ENCODE results near the gene MIA3. TPM values are rescaled to one million over a fixed set of nuclear protein-coding genes. Genes with fewer than 3 reads are reported as not detected.
"Not testable (repeated sequence)": the region's sequence is repeated elsewhere in the genome, so short reads cannot be mapped to it uniquely, and the experiment has no call there.

MIA3 gene
- total RNA-seq, 1 donor from 2014 or later = 71.9 TPM

GRCh38 chr1:222669107-222669506, 51.2 kb downstream of the MIA3 start:
- DNase-seq (ENCODE audit: low spot score) = not testable (repeated sequence)

DNA sequence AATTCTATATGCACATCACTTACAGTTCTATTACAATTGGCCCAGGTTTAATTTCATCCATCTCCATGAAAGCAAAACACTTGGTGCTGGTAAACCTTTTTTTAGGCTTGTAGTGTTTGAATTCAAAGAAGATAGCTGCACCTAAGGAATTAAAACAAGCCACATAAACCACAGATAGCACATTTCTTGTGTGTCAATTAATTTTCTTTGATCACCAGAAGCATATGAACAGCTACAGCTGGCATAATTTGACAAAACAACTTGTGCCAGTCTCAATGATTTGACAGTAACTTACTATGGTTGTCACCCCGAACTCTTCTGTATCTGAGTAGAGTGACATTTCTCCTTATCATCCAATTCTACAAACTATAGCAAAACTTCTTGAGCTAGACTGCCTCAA, 52.2 kb downstream of the MIA3 start:
- no peak for DNase-seq (ENCODE audit: low spot score)

GRCh38 chr1:222680080-222680479, 62.2 kb downstream of the MIA3 start:
- no peak for DNase-seq (ENCODE audit: low spot score)

DNA sequence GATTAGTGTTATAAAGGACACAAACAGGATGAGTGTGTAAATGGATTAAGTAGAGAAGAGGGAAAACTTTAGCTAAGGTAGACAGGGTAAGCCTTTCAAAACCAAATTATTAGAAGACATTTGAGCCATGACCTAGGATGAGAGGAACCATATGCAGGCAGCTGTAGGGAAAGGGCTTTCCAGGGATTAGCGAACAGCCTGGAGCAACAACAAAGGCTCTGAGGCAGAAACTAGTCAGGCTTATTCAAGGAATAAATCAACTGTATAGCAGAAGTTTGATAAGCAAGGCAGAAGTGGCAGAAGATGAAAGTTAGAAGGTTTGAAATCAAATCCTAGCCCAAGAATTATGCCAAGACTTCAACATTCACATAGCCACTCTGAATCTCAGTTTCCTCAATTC, 73.1 kb downstream of the MIA3 start:
- DNase-seq (ENCODE audit: low spot score) = no peak

DNA sequence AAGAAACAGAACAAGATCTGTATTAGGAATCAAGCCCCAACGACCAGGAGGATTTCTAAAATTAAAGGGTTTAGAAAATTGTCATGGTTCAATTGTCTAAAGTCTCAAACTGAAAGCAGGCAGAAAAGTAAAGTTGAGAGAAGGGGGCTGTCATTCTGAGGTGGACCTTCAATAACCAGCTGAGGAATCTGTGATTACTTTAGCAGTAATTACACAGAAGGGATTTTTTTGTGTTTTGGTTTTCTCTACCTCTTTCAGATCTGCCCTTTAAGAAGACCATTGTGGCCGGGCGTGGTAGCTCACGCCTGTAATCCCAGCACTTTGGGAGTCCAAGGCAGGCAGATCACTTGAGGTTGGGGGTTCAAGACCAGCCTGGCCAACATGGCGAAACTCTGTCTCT, 77.0 kb downstream of the MIA3 start:
- no peak for DNase-seq (ENCODE audit: low spot score)

GRCh38 chr1:222696741-222697140, 78.8 kb downstream of the MIA3 start:
- no peak for DNase-seq (ENCODE audit: low spot score)

- no peak for DNase-seq (ENCODE audit: low spot score)
Measured at GRCh38 chr1:222697203-222697602, 79.3 kb downstream of the MIA3 start.

- DNase-seq (ENCODE audit: low spot score) = no peak
Measured at GRCh38 chr1:222697826-222698225, 79.9 kb downstream of the MIA3 start.

DNA sequence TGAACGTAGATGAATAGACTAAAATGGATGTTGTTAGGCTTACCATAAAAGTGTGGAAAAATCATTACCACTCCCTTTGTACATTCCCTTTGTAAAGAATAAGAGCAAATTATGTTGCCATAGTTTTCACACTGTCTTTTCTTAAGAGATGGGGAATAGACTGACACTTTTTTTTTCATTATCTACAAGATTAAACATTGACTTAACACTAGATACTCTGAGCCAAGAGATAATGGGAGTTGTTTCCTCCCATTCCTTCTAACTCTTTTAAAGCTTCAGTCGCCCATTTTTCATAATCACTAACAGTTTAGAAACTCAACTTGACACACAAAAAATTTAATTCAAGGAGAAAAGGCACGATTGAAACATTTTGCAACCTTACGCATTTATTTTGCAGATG, 84.3 kb downstream of the MIA3 start:
- DNase-seq (ENCODE audit: low spot score) = no peak

DNA sequence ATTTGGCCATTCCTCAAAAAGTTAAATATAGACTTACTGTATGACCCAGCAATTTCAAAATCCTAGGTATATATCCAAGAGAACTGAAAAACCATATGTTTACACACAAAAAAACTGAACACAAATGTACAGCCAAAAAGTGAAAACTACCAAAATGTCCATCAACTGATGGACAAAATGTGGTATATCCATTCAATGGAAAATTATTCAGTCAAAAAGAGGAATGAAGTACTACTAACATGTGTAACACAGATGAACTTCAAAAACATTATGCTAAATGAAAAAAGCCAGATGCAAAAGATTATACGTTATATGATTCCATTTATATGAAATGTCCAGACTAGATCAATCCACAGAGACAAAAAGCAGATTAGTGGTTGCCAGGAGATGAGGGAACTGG, 86.4 kb downstream of the MIA3 start:
- DNase-seq (ENCODE audit: low spot score) = no peak

DNA sequence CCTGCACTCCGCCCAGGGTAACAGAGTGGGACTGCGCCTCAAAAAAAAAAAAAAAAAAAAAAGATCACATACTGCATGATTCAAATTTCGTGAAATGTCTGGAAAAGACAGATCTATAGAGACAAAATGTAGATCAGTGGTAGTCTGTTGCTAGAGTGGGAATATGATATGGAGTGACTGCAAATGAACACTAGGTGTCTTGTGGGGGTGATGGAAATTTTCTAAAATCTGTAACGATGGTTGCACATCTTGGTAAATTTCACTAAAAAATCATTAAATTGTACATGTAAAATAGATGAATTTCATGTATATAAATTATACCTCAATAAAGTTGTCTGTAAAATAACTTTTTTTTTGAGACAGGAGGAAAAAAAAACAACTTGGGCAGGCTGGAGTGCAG, 88.9 kb downstream of the MIA3 start:
- no peak for DNase-seq (ENCODE audit: low spot score)

DNA sequence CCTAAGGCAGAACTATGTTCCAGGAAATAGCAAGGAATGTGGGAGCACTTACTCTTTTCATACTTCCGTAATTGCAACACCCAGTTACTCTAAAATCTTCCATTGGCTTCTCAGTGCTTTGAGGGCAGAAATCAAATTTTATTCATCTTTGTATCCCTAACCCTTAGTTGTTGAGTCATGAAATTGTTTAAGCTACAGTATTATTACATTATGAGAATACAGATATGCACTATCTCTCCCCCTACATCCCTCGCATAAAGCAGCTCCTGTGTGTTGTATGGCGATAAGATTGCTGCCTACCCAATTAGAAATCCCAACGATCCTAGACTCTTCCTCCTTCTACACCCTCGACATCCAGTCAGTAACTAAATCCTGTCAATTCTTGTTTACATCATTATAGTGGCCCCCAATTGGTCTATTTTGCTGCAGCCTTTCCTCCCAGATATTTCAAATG, 91.8 kb downstream of the MIA3 start:
- no peak for DNase-seq (ENCODE audit: low spot score)

- peak; percentile 61 for DNase-seq (ENCODE audit: low spot score)
Measured at GRCh38 chr1:222711319-222712252, 93.7 kb downstream of the MIA3 start.

- DNase-seq (ENCODE audit: low spot score) = peak; percentile 96
Measured at GRCh38 chr1:222712253-222713090, 94.6 kb downstream of the MIA3 start, which contains the start of the genes AIDA and BROX. Gene AIDA (minus strand): TSS chr1:222712491. CDS start chr1:222712317, 174 bp downstream. Gene BROX (plus strand): TSS chr1:222712564. CDS start chr1:222715700, 3,136 bp downstream.

GRCh38 chr1:222713091-222713961, 95.4 kb downstream of the MIA3 start:
- peak; percentile 96 for DNase-seq (ENCODE audit: low spot score)

DNA sequence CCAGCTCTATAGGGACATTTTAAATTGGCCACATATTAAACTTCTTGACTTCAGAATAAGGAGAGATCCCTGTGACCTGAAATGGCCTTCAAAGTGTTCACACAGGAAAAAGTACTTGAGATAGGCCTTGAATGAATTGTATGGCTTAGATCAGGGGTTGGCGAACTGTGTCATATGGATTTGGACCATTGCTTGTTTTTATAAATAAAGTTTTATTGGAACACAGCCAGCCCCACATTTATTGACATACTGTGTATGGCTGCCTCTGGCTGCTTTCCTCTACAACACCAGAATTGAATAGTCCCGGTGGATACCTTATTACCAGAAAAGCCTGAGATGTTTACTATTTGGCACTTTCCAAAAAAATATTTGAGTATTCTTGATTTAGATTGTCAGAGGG, 98.5 kb downstream of the MIA3 start:
- DNase-seq (ENCODE audit: low spot score) = no peak

Other genes starting within 250 kb of the MIA3 start
- gene HHIPL2, start 70.0 kb upstream of the MIA3 start, total RNA-seq = 0.62 TPM
- 11.3 TPM for gene TAF1A, start 28.2 kb upstream of the MIA3 start, total RNA-seq
- 56.5 TPM for gene AIDA, start 94.4 kb downstream of the MIA3 start, total RNA-seq
- gene BROX, start 94.5 kb downstream of the MIA3 start, total RNA-seq = 55.4 TPM
- 0.44 TPM for gene FAM177B, start 119.1 kb downstream of the MIA3 start, total RNA-seq
- 7.1 TPM for gene DISP1, start 196.9 kb downstream of the MIA3 start, total RNA-seq